Measurements from ENCODE around the gene ZBTB20.

ZBTB20 gene

GRCh38 chr3:115086344-115086743 is 60.7 kb downstream of the ZBTB20 start:
- no peak for DNase-seq

- DNase-seq, result peak in 1 of 2 experiments; percentile 16
These were observed 61.8 kb downstream of the ZBTB20 start for GRCh38 chr3:115085197-115085865.

GRCh38 chr3:115084686-115085085 is 62.4 kb downstream of the ZBTB20 start:
- DNase-seq, result no peak

- no peak for DNase-seq
These were observed 64.8 kb downstream of the ZBTB20 start for GRCh38 chr3:115082260-115082659.

GRCh38 chr3:115081444-115081843 is 65.6 kb downstream of the ZBTB20 start:
- DNase-seq, result no peak

GRCh38 chr3:115077501-115078250 is 69.4 kb downstream of the ZBTB20 start:
- DNase-seq, result no peak

- DNase-seq, result no peak
These were observed 72.6 kb downstream of the ZBTB20 start for GRCh38 chr3:115074502-115074901.

GRCh38 chr3:115072265-115073021 is 74.6 kb downstream of the ZBTB20 start:
- DNase-seq, result no peak

GRCh38 chr3:115071601-115072000 is 75.5 kb downstream of the ZBTB20 start:
- no peak for DNase-seq

GRCh38 chr3:115071166-115071565 is 75.9 kb downstream of the ZBTB20 start:
- no peak for DNase-seq

GRCh38 chr3:115068799-115069198 is 78.3 kb downstream of the ZBTB20 start:
- no peak for DNase-seq

GRCh38 chr3:115062412-115062956 is 84.6 kb downstream of the ZBTB20 start:
- DNase-seq, result no peak

- DNase-seq, result no peak
These were observed 85.1 kb downstream of the ZBTB20 start for GRCh38 chr3:115062009-115062408.

GRCh38 chr3:115052906-115053305 is 94.2 kb downstream of the ZBTB20 start:
- no peak for DNase-seq

- DNase-seq, result no peak
These were observed 104.7 kb downstream of the ZBTB20 start for GRCh38 chr3:115042351-115042750.

GRCh38 chr3:115040673-115041286 is 106.3 kb downstream of the ZBTB20 start:
- DNase-seq, result peak; percentile 58 to 66

GRCh38 chr3:115040246-115040645 is 106.8 kb downstream of the ZBTB20 start:
- no peak for DNase-seq

GRCh38 chr3:115038817-115039216 is 108.3 kb downstream of the ZBTB20 start:
- DNase-seq, result no peak

- no peak for DNase-seq
These were observed 124.2 kb downstream of the ZBTB20 start for GRCh38 chr3:115022835-115023398.

GRCh38 chr3:115022199-115022598 is 124.9 kb downstream of the ZBTB20 start:
- peak; percentile 49 to 77 for DNase-seq

- no peak for DNase-seq
These were observed 126.0 kb downstream of the ZBTB20 start for GRCh38 chr3:115021061-115021460.

GRCh38 chr3:115019900-115020299 is 127.2 kb downstream of the ZBTB20 start:
- peak; percentile 69 to 78 for DNase-seq

GRCh38 chr3:115018694-115019093 is 128.4 kb downstream of the ZBTB20 start:
- no peak for DNase-seq
